HCT116 (cell line): ENCODE measurements around the gene GDAP2. TPM values are rescaled to one million over a fixed set of nuclear protein-coding genes. Genes with fewer than 3 reads are reported as not detected.

Experiments used
- ATAC-seq: fragments of 200-7000 bp; cut with Tn5 transposase; 2 replicates; pipeline ENCODE4 v1.9.1; 2020; ENCODE audit warnings: mild to moderate bottlenecking, moderate library complexity
- BruUV-seq: library from RNA; stranded (reverse); fragments of 400-500 nt; replicated peaks from 2 replicates; lab custom pipeline; 2021; lab: Mats Ljungman, UMichigan
- CTCF ChIA-PET: fragments of 300-600 bp; sonication (Branson Sonifier 250); formaldehyde crosslinking; loops from one replicate; lab custom pipeline; 2021; ENCODE audit warnings: antibody characterized with exemption; lab: Charles Lee
- POLR2A ChIA-PET: fragments of 300-600, 350-600 bp; sonication (Branson Sonifier 250); formaldehyde crosslinking; loops from one replicate; lab custom pipeline; 2021; ENCODE audit warnings: antibody characterized with exemption; lab: Charles Lee
- RAD21 ChIA-PET, 2 experiments: fragments of 300-600 bp; sonication (Branson Sonifier 250); formaldehyde crosslinking; loops; one replicate each; lab custom pipeline; 2023; ENCODE audit warnings: low total read pairs in 2 of 2; ENCODE audit not compliant: uncharacterized antibody in 2 of 2, unreplicated experiment in 2 of 2, low non-redundant PET in 1 of 2; lab: Charles Lee
- DNase-seq: peaks from one replicate; pipeline ENCODE4 v3.0.0-alpha.2; 2010; ENCODE audit warnings: low read depth, low spot score
- H2AFZ ChIP-seq: fragments of 200-600 bp; shearing (Covaris generic), sonication (generic); 2 replicates; pipeline ENCODE4 v1.6.1; 2017; ENCODE audit warnings: low read depth, mixed run types, mixed read lengths, antibody characterized with exemption, low read length; ENCODE audit not compliant: poor library complexity, severe bottlenecking
- H3K27ac ChIP-seq: 2 replicates; pipeline ENCODE4 v1.5.1; 2012; ENCODE audit warnings: low read depth, low read length
- H3K27me3 ChIP-seq: fragments of 200-600 bp; sonication (generic); 2 replicates; pipeline ENCODE4 v1.6.1; 2016; ENCODE audit warnings: mixed run types, low read length, mixed read lengths; ENCODE audit not compliant: insufficient read depth
- H3K36me3 ChIP-seq, 2 experiments: fragments of 200-500 bp in 1 of 2; fragments of 200-600 bp in 1 of 2; sonication (Bioruptor generic) in 1 of 2; sonication (generic) in 1 of 2; 2 replicates each; pipeline versions ENCODE4 v1.5.1 to v1.6.1; 2014 to 2016; ENCODE audit warnings: low read length in 2 of 2, inconsistent platforms in 1 of 2, mixed read lengths in 1 of 2, mixed run types in 1 of 2; ENCODE audit not compliant: insufficient read depth in 2 of 2, control insufficient read depth in 1 of 2
- H3K4me1 ChIP-seq, 2 experiments: fragments of 200-600 bp in 1 of 2; sonication (generic) in 1 of 2; 2 replicates each; pipeline versions ENCODE4 v1.5.1 to v1.6.1; 2012 to 2017; ENCODE audit warnings: low read length in 2 of 2, inconsistent platforms in 1 of 2, mild to moderate bottlenecking in 1 of 2, mixed read lengths in 1 of 2, mixed run types in 1 of 2, moderate library complexity in 1 of 2; ENCODE audit not compliant: insufficient read depth in 2 of 2, control insufficient read depth in 1 of 2
- H3K4me2 ChIP-seq: fragments of 200-600 bp; sonication (generic); 2 replicates; pipeline ENCODE4 v1.6.1; 2017; ENCODE audit warnings: mixed run types, low read length, mixed read lengths
- H3K4me3 ChIP-seq, 2 experiments: fragments of 200-600 bp in 1 of 2; sonication (generic) in 1 of 2; replicated peaks in 1 of 2; 2 replicates each; pipeline ENCODE4 v1.5.1; 2011 to 2016; ENCODE audit warnings: low read length in 2 of 2, control low read depth in 1 of 2, low read depth in 1 of 2, mild to moderate bottlenecking in 1 of 2, mixed read lengths in 1 of 2, mixed run types in 1 of 2
- H3K79me2 ChIP-seq: fragments of 200-600 bp; sonication (generic); 2 replicates; pipeline ENCODE4 v1.6.1; 2017; ENCODE audit warnings: mild to moderate bottlenecking, mixed run types, low read length, moderate library complexity, mixed read lengths; ENCODE audit not compliant: insufficient read depth
- H3K9ac ChIP-seq: fragments of 200-600 bp; sonication (generic); 2 replicates; pipeline ENCODE4 v1.6.1; 2016; ENCODE audit warnings: low read length, mixed read lengths
- H3K9me2 ChIP-seq: fragments of 200-600 bp; sonication (generic), shearing (Covaris generic); 2 replicates; pipeline ENCODE4 v1.6.1; 2017; ENCODE audit warnings: mixed run types, mild to moderate bottlenecking, moderate library complexity; ENCODE audit not compliant: insufficient read depth
- H3K9me3 ChIP-seq, 2 experiments: fragments of 200-500 bp in 1 of 2; fragments of 200-600 bp in 1 of 2; sonication (Bioruptor generic) in 1 of 2; sonication (generic) in 1 of 2; 2 replicates each; pipeline ENCODE4 v1.6.1; 2014 to 2017; ENCODE audit warnings: low read length in 2 of 2, mixed read lengths in 2 of 2, inconsistent platforms in 1 of 2, low read depth in 1 of 2, mild to moderate bottlenecking in 1 of 2, mixed run types in 1 of 2, moderate library complexity in 1 of 2; ENCODE audit not compliant: control insufficient read depth in 1 of 2, insufficient read depth in 1 of 2
- H4K20me1 ChIP-seq: fragments of 200-600 bp; sonication (generic), shearing (Covaris generic); 2 replicates; pipeline ENCODE4 v1.6.1; 2017; ENCODE audit warnings: mixed run types, mild to moderate bottlenecking, moderate library complexity; ENCODE audit not compliant: insufficient read depth
- ATF3 ChIP-seq: IDR thresholded peaks from 2 replicates; pipeline ENCODE4 v1.6.1; 2012
- CBX3 ChIP-seq: IDR thresholded peaks from 2 replicates; pipeline ENCODE4 v1.6.1; 2012; ENCODE audit warnings: low read depth
- CEBPB ChIP-seq: IDR thresholded peaks from 2 replicates; pipeline ENCODE4 v1.6.1; 2012; ENCODE audit warnings: low read depth
- EGR1 ChIP-seq: IDR thresholded peaks from 2 replicates; pipeline ENCODE4 v1.6.1; 2012; ENCODE audit warnings: low read depth
- EZH2phosphoT487 ChIP-seq: fragments of 200-600 bp; IDR thresholded peaks from 2 replicates; pipeline ENCODE4 v1.6.1; 2018; ENCODE audit warnings: antibody characterized with exemption, borderline replicate concordance
- JUND ChIP-seq: IDR thresholded peaks from 2 replicates; pipeline ENCODE4 v1.6.1; 2012
- POLR2A ChIP-seq: IDR thresholded peaks from 2 replicates; pipeline ENCODE4 v1.7.0; 2011; ENCODE audit warnings: borderline replicate concordance; ENCODE audit not compliant: insufficient read depth, insufficient read length; ENCODE audit errors: extremely low read depth
- POLR2AphosphoS5 ChIP-seq: IDR thresholded peaks from 2 replicates; pipeline ENCODE4 v1.6.1; 2011; ENCODE audit warnings: mild to moderate bottlenecking, low read depth, low read length, moderate library complexity
- SIN3A ChIP-seq: IDR thresholded peaks from 2 replicates; pipeline ENCODE4 v1.6.1; 2012; ENCODE audit warnings: low read depth
- SP1 ChIP-seq: IDR thresholded peaks from 2 replicates; pipeline ENCODE4 v1.6.1; 2012; ENCODE audit warnings: low read depth
- SRF ChIP-seq: IDR thresholded peaks from 2 replicates; pipeline ENCODE4 v1.6.1; 2012; ENCODE audit warnings: low read depth
- TCF7L2 ChIP-seq: IDR thresholded peaks from 2 replicates; pipeline ENCODE4 v1.7.0; 2011; ENCODE audit warnings: borderline replicate concordance, inconsistent platforms; ENCODE audit not compliant: insufficient read depth, insufficient read length; ENCODE audit errors: extremely low read depth
- YY1 ChIP-seq: IDR thresholded peaks from 2 replicates; pipeline ENCODE4 v1.6.1; 2011; ENCODE audit warnings: low read length, low read depth, moderate library complexity, mild to moderate bottlenecking; ENCODE audit not compliant: insufficient replicate concordance; ENCODE audit errors: extremely low read depth
- ZBTB33 ChIP-seq: IDR thresholded peaks from 2 replicates; pipeline ENCODE4 v1.6.1; 2011; ENCODE audit warnings: mild to moderate bottlenecking, low read length, moderate library complexity; ENCODE audit not compliant: insufficient replicate concordance; ENCODE audit errors: extremely low read depth
- ZNF274 ChIP-seq: fragments of 200-500 bp; sonication (Bioruptor generic); IDR thresholded peaks from 2 replicates; pipeline ENCODE4 v1.6.1; 2014; ENCODE audit warnings: mild to moderate bottlenecking, low read depth, low read length, inconsistent platforms
- intact Hi-C: fragments of 100-400 bp; cut with micrococcal nuclease; formaldehyde crosslinking; loops from 2 replicates; pipeline ENCODE4 v1.10.0; 2022
- total RNA-seq: library from RNA; stranded (reverse); gene quantifications from one replicate; pipeline ENCODE4 v1.2.1, GENCODE V29; 2021; ENCODE audit not compliant: unreplicated experiment
- TF ChIP-seq, protein P1 (sequence below): IDR thresholded peaks from 2 replicates; pipeline ENCODE4 v1.6.1; 2012
- TF ChIP-seq, protein P2 (sequence below), 3 experiments: fragments of 200-600 bp in 1 of 3; sonication (generic) in 1 of 3; IDR thresholded peaks in 2 of 3; conservative IDR thresholded peaks in 1 of 3; 2 replicates each; pipeline ENCODE4 v1.5.1; 2012 to 2017; ENCODE audit warnings: low read depth in 2 of 3, low read length in 2 of 3, antibody characterized with exemption in 1 of 3, borderline replicate concordance in 1 of 3, control low read depth in 1 of 3, mild to moderate bottlenecking in 1 of 3, mixed read lengths in 1 of 3, mixed run types in 1 of 3, moderate library complexity in 1 of 3; ENCODE audit not compliant: insufficient read depth in 1 of 3
- TF ChIP-seq, protein P3 (sequence below): IDR thresholded peaks from 2 replicates; pipeline ENCODE4 v1.6.1; 2012; ENCODE audit warnings: low read depth

GDAP2 gene
- total RNA-seq, 1 experiment from 2014 or later: 21.4 TPM

DNA sequence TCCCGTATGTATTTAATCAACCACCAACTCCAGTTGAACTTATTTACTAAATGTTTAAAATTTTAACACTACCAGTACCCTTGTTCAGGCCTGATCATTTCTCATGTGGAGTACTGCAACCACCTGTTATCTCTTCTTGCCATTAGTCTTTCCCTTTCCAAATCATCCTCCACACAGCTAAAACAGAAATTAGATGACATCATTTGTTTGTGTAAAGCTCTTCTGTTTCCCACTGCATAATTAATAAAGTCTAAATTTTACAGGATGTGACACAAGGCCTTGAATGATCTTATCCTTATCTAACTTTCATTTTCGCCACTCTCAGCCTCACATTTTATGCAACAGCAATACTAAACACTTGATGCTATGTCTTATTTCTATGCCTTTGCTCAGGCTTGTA lies 24.4 kb downstream of the GDAP2 start:
- Histone ChIP-seq H3K79me2 (no peaks in the 10 kb centered on the region), H3K9ac (no peak overlapping the region), H3K9me3 (no peaks in the 10 kb centered on the region), H3K4me1 (no peaks in the 10 kb centered on the region), H3K4me2 (no peak overlapping the region), H3K9me2 (no peaks in the 10 kb centered on the region), H3K27me3 (no peaks in the 10 kb centered on the region), H2AFZ (no peak overlapping the region), H3K4me3 (no peak overlapping the region), H3K27ac (no peak overlapping the region), H4K20me1 (no peaks in the 10 kb centered on the region), H3K36me3 (peaks cover 4 to 8% of the 10 kb centered on the region in 2 experiments; a peak in 3 of 4 replicates)
- ATAC-seq: no peak
- DNase-seq: no peak
- ChIA-PET POLR2A (no interaction called here), RAD21 (no interaction called here), CTCF (no interaction called here)
- intact Hi-C loops: no loop called here
- TF ChIP-seq, protein P1, sequence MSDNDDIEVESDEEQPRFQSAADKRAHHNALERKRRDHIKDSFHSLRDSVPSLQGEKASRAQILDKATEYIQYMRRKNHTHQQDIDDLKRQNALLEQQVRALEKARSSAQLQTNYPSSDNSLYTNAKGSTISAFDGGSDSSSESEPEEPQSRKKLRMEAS: no peak
- TF ChIP-seq JUND: no peak
- TF ChIP-seq, protein P2, sequence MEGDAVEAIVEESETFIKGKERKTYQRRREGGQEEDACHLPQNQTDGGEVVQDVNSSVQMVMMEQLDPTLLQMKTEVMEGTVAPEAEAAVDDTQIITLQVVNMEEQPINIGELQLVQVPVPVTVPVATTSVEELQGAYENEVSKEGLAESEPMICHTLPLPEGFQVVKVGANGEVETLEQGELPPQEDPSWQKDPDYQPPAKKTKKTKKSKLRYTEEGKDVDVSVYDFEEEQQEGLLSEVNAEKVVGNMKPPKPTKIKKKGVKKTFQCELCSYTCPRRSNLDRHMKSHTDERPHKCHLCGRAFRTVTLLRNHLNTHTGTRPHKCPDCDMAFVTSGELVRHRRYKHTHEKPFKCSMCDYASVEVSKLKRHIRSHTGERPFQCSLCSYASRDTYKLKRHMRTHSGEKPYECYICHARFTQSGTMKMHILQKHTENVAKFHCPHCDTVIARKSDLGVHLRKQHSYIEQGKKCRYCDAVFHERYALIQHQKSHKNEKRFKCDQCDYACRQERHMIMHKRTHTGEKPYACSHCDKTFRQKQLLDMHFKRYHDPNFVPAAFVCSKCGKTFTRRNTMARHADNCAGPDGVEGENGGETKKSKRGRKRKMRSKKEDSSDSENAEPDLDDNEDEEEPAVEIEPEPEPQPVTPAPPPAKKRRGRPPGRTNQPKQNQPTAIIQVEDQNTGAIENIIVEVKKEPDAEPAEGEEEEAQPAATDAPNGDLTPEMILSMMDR (IDR thresholded peaks at IDR 0.05 in 2 of 3, conservative IDR thresholded peaks at IDR 0.05 in 1 of 3; ENCODE audit: borderline replicate concordance in 1 of 3, insufficient read depth in 1 of 3, low read depth in 2 of 3, low read length in 2 of 3): no peak
- no peak for TF ChIP-seq SIN3A
- TF ChIP-seq SRF: no peak
- no peak for TF ChIP-seq EGR1
- no peak for TF ChIP-seq TCF7L2
- TF ChIP-seq CEBPB: no peak
- no peak for TF ChIP-seq ATF3
- TF ChIP-seq EZH2phosphoT487: no peak
- TF ChIP-seq CBX3: no peak
- no peak for TF ChIP-seq ZNF274
- no peak for TF ChIP-seq SP1
- TF ChIP-seq, protein P3, sequence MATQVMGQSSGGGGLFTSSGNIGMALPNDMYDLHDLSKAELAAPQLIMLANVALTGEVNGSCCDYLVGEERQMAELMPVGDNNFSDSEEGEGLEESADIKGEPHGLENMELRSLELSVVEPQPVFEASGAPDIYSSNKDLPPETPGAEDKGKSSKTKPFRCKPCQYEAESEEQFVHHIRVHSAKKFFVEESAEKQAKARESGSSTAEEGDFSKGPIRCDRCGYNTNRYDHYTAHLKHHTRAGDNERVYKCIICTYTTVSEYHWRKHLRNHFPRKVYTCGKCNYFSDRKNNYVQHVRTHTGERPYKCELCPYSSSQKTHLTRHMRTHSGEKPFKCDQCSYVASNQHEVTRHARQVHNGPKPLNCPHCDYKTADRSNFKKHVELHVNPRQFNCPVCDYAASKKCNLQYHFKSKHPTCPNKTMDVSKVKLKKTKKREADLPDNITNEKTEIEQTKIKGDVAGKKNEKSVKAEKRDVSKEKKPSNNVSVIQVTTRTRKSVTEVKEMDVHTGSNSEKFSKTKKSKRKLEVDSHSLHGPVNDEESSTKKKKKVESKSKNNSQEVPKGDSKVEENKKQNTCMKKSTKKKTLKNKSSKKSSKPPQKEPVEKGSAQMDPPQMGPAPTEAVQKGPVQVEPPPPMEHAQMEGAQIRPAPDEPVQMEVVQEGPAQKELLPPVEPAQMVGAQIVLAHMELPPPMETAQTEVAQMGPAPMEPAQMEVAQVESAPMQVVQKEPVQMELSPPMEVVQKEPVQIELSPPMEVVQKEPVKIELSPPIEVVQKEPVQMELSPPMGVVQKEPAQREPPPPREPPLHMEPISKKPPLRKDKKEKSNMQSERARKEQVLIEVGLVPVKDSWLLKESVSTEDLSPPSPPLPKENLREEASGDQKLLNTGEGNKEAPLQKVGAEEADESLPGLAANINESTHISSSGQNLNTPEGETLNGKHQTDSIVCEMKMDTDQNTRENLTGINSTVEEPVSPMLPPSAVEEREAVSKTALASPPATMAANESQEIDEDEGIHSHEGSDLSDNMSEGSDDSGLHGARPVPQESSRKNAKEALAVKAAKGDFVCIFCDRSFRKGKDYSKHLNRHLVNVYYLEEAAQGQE: no peak
- TF ChIP-seq ZBTB33: no peak
- no peak for TF ChIP-seq POLR2A
- no peak for TF ChIP-seq POLR2AphosphoS5
- no peak for TF ChIP-seq YY1
- BruUV-seq: no TSS peak
